Ovary (tissue), 9 donors: ENCODE measurements around the gene KIAA0825. TPM values are rescaled to one million over a fixed set of nuclear protein-coding genes. Genes with fewer than 3 reads are reported as not detected.

Experiments used
- DNase-seq, 5 donors: peaks; one replicate each; pipeline ENCODE4 v3.0.0-alpha.2; 2019 to 2020
- H3K27ac ChIP-seq, 2 donors: fragments of 200-600 bp; one replicate each; pipeline versions ENCODE4 v1.5.1 to v1.8.0; 2019 to 2022
- H3K27me3 ChIP-seq: fragments of 200-600 bp; one replicate; pipeline ENCODE4 v1.8.0; 2022
- H3K36me3 ChIP-seq: fragments of 200-600 bp; sonication (generic); one replicate; pipeline ENCODE4 v1.5.1; 2019
- H3K4me1 ChIP-seq: one replicate; pipeline ENCODE4 v1.8.1; 2013; ENCODE audit warnings: mild to moderate bottlenecking, moderate library complexity; ENCODE audit not compliant: insufficient read depth
- H3K4me3 ChIP-seq: fragments of 200-600 bp; sonication (generic); one replicate; pipeline ENCODE4 v1.5.1; 2017
- H3K9me3 ChIP-seq, 2 donors: fragments of 200-600 bp in 1 of 2; sonication (generic) in 1 of 2; one replicate each; pipeline versions ENCODE4 v1.5.1 to v1.8.1; 2013 to 2019; ENCODE audit warnings: mild to moderate bottlenecking in 1 of 2, moderate library complexity in 1 of 2
- EP300 ChIP-seq: sonication (generic); formaldehyde crosslinking; IDR thresholded peaks from one replicate; pipeline ENCODE4 v1.6.1; 2017; ENCODE audit warnings: antibody characterized with exemption
- POLR2A ChIP-seq: fragments of 450-650 bp; IDR thresholded peaks from one replicate; pipeline ENCODE4 v1.6.1; 2017; ENCODE audit warnings: antibody characterized with exemption, mild to moderate bottlenecking, moderate library complexity
- WGBS, 3 donors: extraction: QIAGEN DNeasy Blood & Tissue Kit in 1 of 3; methylation state at CpG; one replicate each; pipeline versions ENCODE4 v1.1.5 to v1.1.7; 2013 to 2017; 5-methylcytosine and 5-hydroxymethylcytosine counted together
- intact Hi-C, 4 donors: fragments of 100-400 bp; cut with DNase I; formaldehyde crosslinking; loops; one replicate each; pipeline versions ENCODE4 v1.11.0 to v1.15.1; 2022 to 2023
- polyA plus RNA-seq, 2 donors: library from polyadenylated mRNA; stranded (reverse); fragments of 200-250 nt in 1 of 2; fragments of 350-450 nt in 1 of 2; fragmentation: Illumina TruSeq in 1 of 2; extraction: RNeasy Lipid Tissue Mini Kit (QIAGEN cat#74804) in 1 of 2; gene quantifications; one replicate each; pipeline ENCODE4 v1.2.3, GENCODE V29; 2013 to 2014
- total RNA-seq, 7 donors: library from RNA; depleted of rRNA in 2 of 7; stranded (reverse); fragments of >200 nt in 2 of 7; fragmentation: NEBNext Ultra II Directional in 3 of 7; extraction: Animal tissue kit (Norgen Biotek cat#: 25700) in 3 of 7; gene quantifications; one replicate each; pipeline versions ENCODE4 v1.1.0 to v1.2.4, GENCODE V29; 2016 to 2023
- TF ChIP-seq, protein P1 (sequence below), 3 donors: fragments of 450-650 bp in 2 of 3; fragments of 200-600 bp in 1 of 3; IDR thresholded peaks; one replicate each; pipeline versions ENCODE4 v1.5.1 to v1.8.0; 2016 to 2022; ENCODE audit warnings: antibody characterized with exemption in 3 of 3, mild to moderate bottlenecking in 1 of 3
- donor health status: DM: no; HTN: no; CAD: no; lungs with moderate emphysema.
- donor health status: DM: no; HTN: no; CAD: no.
- donor health status: Bipolar disorder and iron deficiency.
- donor health status: DM: yes; HTN: yes; CAD: no.
- donor health status: DM: no; HTN: no; CAD: no.
- donor health status: DM: yes; HTN: yes; CAD: no.

KIAA0825 gene
- total and polyA plus RNA-seq, 9 donors = 0.70 to 12.4 (median 3.9) TPM

DNA sequence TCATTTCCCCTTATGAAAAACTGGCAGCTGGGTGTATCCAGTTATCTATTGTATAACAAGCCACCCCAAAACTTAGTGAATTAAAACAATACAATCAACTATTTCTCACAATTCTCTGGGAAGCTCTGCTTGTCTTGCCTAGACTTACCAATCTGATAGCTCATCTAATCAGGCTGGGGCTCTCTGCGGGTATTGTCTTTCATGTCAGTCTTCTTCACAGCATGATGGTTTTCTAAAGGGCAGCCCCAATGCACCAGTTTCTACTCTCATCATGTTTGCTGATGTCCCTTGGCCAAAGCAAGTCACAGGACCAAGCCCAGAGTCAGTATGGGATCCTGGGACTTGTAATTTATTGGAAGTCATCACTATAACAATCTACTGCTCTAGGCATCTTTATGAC is 433.5 kb downstream of the KIAA0825 start:
- no peak for DNase-seq
- Histone ChIP-seq H3K4me3 (no peak overlapping the region), H3K4me1 (no peaks in the 10 kb centered on the region), H3K27ac (no peak overlapping the region), H3K36me3 (no peaks in the 10 kb centered on the region), H3K27me3 (no peaks in the 10 kb centered on the region), H3K9me3 (no peaks in the 10 kb centered on the region)
- 90 to 96% (median 91%) methylated on average over 1 of the region's 1 CpG for WGBS, 3 donors
- intact Hi-C loops = no loop called here
- TF ChIP-seq POLR2A (no peak), EP300 (no peak)
- TF ChIP-seq, protein P1, sequence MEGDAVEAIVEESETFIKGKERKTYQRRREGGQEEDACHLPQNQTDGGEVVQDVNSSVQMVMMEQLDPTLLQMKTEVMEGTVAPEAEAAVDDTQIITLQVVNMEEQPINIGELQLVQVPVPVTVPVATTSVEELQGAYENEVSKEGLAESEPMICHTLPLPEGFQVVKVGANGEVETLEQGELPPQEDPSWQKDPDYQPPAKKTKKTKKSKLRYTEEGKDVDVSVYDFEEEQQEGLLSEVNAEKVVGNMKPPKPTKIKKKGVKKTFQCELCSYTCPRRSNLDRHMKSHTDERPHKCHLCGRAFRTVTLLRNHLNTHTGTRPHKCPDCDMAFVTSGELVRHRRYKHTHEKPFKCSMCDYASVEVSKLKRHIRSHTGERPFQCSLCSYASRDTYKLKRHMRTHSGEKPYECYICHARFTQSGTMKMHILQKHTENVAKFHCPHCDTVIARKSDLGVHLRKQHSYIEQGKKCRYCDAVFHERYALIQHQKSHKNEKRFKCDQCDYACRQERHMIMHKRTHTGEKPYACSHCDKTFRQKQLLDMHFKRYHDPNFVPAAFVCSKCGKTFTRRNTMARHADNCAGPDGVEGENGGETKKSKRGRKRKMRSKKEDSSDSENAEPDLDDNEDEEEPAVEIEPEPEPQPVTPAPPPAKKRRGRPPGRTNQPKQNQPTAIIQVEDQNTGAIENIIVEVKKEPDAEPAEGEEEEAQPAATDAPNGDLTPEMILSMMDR (IDR thresholded peaks at IDR 0.05) = no peak

DNA sequence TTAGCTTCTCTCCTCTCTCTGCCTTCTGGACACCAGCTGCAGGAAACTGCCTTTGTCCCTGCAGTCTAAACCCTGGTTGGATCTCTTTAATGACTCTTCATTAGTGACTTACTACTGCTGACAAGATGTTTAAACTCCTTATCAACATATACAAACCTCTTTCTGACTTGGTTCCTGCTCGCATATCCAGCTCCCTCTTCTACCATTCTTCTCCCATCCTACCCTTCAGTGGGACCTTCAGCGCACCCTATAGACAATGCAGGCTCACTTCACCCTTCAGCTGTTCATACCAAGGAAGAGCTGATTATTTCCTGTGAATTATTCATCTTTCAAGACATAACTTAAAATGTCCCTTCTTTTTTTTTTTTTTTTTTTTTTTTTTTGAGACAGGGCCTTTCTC is 436.5 kb downstream of the KIAA0825 start:
- intact Hi-C loops = no loop called here
- WGBS, 3 donors = 84 to 93% (median 91%) methylated on average over 2 of the region's 2 CpGs
- Histone ChIP-seq H3K36me3 (no peaks in the 10 kb centered on the region), H3K27ac (no peak overlapping the region), H3K27me3 (no peaks in the 10 kb centered on the region), H3K4me3 (no peak overlapping the region), H3K4me1 (no peaks in the 10 kb centered on the region), H3K9me3 (no peaks in the 10 kb centered on the region)
- no peak for DNase-seq
- TF ChIP-seq EP300 (no peak), POLR2A (no peak)
- TF ChIP-seq, protein P1 (IDR thresholded peaks at IDR 0.05) = no peak

DNA sequence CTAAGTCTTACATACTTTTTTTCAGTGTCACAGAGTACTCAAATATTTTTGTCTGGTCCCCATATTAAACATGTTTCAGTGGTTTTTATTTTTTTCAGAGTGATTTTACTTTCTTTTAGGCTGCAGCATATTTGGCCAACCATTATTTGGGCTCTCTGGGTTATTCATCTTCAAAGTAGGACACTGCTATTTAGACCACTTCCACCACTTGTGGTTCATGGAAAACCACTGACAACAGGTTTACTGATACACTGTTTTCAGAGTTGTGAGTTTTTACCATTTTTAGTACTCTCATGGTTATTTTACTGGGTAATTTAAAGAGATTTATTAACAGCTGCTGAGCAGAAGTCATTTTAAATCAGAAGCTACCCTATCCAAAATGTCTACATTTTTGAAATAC is 437.6 kb downstream of the KIAA0825 start:
- no peaks in the 10 kb centered on the region for H3K36me3 ChIP-seq

DNA sequence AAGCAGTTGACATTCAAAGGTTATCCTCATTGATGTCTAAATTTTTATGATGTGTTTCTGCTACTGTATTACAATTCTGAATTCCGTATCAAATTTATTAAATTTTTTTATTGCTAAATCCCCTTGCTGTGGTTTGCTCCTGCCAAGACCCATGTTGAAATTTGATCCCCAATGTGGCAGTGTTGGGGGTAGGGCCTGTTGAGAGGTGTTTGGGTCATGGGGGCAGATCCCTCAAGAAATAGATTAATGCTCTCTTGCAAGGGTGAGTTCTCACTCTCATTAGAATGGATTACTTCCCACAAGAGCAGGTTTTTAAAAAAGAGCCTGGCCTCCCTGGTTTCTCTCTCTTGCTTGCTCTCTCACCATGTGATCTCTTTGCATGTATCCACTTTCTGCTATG is 442.5 kb downstream of the KIAA0825 start:
- Histone ChIP-seq H3K9me3 (no peaks in the 10 kb centered on the region), H3K27me3 (no peaks in the 10 kb centered on the region), H3K4me3 (no peak overlapping the region), H3K36me3 (no peaks in the 10 kb centered on the region), H3K27ac (no peak overlapping the region), H3K4me1 (no peaks in the 10 kb centered on the region)
- WGBS, 3 donors = 93 to 98% (median 95%) methylated on average over 1 of the region's 1 CpG
- no peak for DNase-seq
- intact Hi-C loops = no loop called here
- no peak for TF ChIP-seq EP300
- TF ChIP-seq, protein P1 (IDR thresholded peaks at IDR 0.05) = no peak
- TF ChIP-seq POLR2A = no peak

More for the DNA sequence above, 437.6 kb downstream of the KIAA0825 start:
- no peak overlapping the region for H3K27ac ChIP-seq
- no peak for DNase-seq
- H3K4me3 ChIP-seq = no peak overlapping the region
- H3K27me3 ChIP-seq = no peaks in the 10 kb centered on the region
- TF ChIP-seq EP300 (no peak), POLR2A (no peak)
- TF ChIP-seq, protein P1 (IDR thresholded peaks at IDR 0.05) = no peak
- intact Hi-C loops = no loop called here
- H3K9me3 ChIP-seq = no peaks in the 10 kb centered on the region
- no peaks in the 10 kb centered on the region for H3K4me1 ChIP-seq
